ENCODE data around the gene CD84. TPM values are rescaled to one million over a fixed set of nuclear protein-coding genes. Genes with fewer than 3 reads are reported as not detected.

Gene CD84
- total and polyA plus RNA-seq, 2 donors (not counting 1 experiment from before 2014, with no cell fraction given), result 19.8 to 63.9 TPM

DNA sequence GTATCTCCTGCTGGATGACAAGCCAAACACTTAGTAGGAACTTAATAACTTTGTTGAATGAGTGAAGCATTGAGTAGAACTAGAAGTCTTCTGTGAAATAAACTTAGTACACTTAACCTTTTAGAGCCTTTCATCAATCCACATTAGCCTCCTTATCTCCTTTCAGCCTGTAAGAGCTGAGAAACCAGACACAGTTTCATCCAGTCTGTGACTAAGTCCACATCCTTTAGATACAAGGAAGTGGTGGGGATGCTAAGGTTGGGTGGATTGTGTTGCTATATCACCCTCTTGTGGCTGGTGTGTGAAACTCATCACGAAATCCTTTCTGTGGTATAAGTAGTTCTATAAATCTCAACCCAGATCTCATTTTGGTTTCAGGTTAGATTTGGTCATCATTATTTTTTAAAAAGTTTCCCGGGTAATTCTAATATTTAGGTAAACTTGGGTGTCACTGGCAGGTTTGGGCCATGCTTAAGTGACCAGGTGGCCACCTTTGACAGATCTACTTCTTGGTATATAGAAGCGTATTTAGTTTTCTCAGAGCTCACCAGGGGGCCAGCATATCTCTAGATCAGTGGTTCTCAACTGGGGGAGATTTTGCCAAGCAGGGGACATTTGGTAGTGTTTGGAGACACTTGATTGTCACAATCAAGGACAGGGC, 27.8 kb upstream of the CD84 start:
- peaks cover 5% of the 10 kb centered on the region for H3K9me3 Mint-ChIP-seq (ENCODE audit: insufficient read depth)
- no peaks in the 10 kb centered on the region for H3K27me3 ChIP-seq (replicated peaks in 1 of 4; ENCODE audit: control extremely low read depth in 1 of 4, control insufficient read depth in 3 of 4, insufficient read depth in 4 of 4, low read length in 3 of 4)
- peak overlapping the region; percentile 54 for H3K4me3 Mint-ChIP-seq
- peak overlapping the region; percentile 13 to 68 for H3K27ac ChIP-seq (ENCODE audit: low read length in 2 of 2)
- ChIA-PET POLR2A (interaction anchor here (1.0 kb wide), 1 partner anchor 177 kb away, joined by 4 read pairs; no protein-coding TSS in a partner anchor), CTCF (interaction anchor here (0.7 to 10.6 kb wide), 51 partner anchors 10 to 297 kb away, joined by 3 to 233 read pairs (median 5); partner anchors contain the start of gene SLAMF6)
- peaks cover 4 to 11% (median 10%) of the 10 kb centered on the region in 3 donors for H3K9me3 ChIP-seq (ENCODE audit: control extremely low read depth in 1 of 3, control insufficient read depth in 2 of 3, insufficient read depth in 1 of 3, low read length in 2 of 3)
- intact Hi-C loops (cut with micrococcal nuclease), result loop anchor here (1.0 to 5.0 kb wide), 7 partner anchors 16 to 265 kb away; partner anchors contain the start of genes COPA and NCSTN
- DNase-seq (peak; percentile 88), ATAC-seq (ENCODE audit: low read depth) (peak; percentile 94)
- H3K27ac Mint-ChIP-seq, result peak overlapping the region; percentile 89
- H3K36me3 ChIP-seq (replicated peaks in 1 of 2; ENCODE audit: control extremely low read depth in 1 of 2, control insufficient read depth in 1 of 2, extremely low read depth in 1 of 2, insufficient read depth in 2 of 2, low read length in 1 of 2), result peaks cover 0 to 45% of the 10 kb centered on the region in 2 experiments
- H3K79me2 ChIP-seq (ENCODE audit: control insufficient read depth, insufficient read depth, low read length), result peaks cover 8% of the 10 kb centered on the region
- H3K4me1 ChIP-seq (ENCODE audit: control insufficient read depth in 2 of 2, insufficient read depth in 2 of 2, low read length in 2 of 2), result peaks cover 20 to 28% of the 10 kb centered on the region in 2 donors
- no peaks in the 10 kb centered on the region for H4K20me1 ChIP-seq (ENCODE audit: control insufficient read depth, insufficient read depth, low read length, poor library complexity, severe bottlenecking)
- peak overlapping the region; percentile 49 for H3K4me2 ChIP-seq (replicated peaks; ENCODE audit: low read depth, low read length, poor library complexity, severe bottlenecking)
- H3K9ac ChIP-seq (ENCODE audit: low read length), result no peak overlapping the region
- TF ChIP-seq, protein P1, sequence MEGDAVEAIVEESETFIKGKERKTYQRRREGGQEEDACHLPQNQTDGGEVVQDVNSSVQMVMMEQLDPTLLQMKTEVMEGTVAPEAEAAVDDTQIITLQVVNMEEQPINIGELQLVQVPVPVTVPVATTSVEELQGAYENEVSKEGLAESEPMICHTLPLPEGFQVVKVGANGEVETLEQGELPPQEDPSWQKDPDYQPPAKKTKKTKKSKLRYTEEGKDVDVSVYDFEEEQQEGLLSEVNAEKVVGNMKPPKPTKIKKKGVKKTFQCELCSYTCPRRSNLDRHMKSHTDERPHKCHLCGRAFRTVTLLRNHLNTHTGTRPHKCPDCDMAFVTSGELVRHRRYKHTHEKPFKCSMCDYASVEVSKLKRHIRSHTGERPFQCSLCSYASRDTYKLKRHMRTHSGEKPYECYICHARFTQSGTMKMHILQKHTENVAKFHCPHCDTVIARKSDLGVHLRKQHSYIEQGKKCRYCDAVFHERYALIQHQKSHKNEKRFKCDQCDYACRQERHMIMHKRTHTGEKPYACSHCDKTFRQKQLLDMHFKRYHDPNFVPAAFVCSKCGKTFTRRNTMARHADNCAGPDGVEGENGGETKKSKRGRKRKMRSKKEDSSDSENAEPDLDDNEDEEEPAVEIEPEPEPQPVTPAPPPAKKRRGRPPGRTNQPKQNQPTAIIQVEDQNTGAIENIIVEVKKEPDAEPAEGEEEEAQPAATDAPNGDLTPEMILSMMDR (IDR thresholded peaks at IDR 0.05), result peak; percentile 82
- TF ChIP-seq EZH2 (IDR thresholded peaks at IDR 0.05; ENCODE audit: borderline replicate concordance, insufficient read depth, low read depth, low read length, poor library complexity, severe bottlenecking), result no peak
- 80% methylated on average over 1 of the region's 3 CpGs for WGBS (ENCODE audit: insufficient coverage)
- H3K4me1 Mint-ChIP-seq, result peaks cover 32% of the 10 kb centered on the region
- peak overlapping the region; percentile 58 for H2AFZ ChIP-seq (ENCODE audit: insufficient read depth, low read depth, low read length, poor library complexity, severe bottlenecking)
- no peak overlapping the region for H3K4me3 ChIP-seq (ENCODE audit: control extremely low read depth in 1 of 5, extremely low read depth in 1 of 5, insufficient read depth in 1 of 5, low read depth in 2 of 5, low read length in 4 of 5)
- H3K27me3 Mint-ChIP-seq, result no peaks in the 10 kb centered on the region

DNA sequence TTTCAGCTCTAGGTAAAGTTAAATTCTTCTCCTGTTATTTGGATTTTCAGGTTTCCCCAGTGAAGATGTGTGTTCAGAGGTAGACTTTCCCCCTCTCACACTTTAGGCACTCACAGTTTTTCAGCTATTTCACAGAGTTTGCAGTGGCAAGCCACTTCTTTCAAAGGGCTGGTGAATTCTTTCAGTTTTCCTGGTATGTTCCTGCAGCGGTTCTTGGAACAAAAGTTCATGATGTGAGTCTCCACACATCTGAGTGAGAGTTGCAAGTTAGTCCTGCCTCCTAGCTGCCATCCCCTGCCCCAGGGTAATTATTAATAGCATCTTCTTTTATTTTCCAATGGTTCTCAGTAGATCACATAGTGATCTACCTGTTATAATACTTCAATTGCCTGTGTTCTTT, 27.3 kb upstream of the CD84 start:
- no peak for DNase-seq
- H3K36me3 ChIP-seq (replicated peaks in 1 of 2; ENCODE audit: control extremely low read depth in 1 of 2, control insufficient read depth in 1 of 2, extremely low read depth in 1 of 2, insufficient read depth in 2 of 2, low read length in 1 of 2), result peaks cover 0 to 40% of the 10 kb centered on the region in 2 experiments
- peaks cover 8% of the 10 kb centered on the region for H3K79me2 ChIP-seq (ENCODE audit: control insufficient read depth, insufficient read depth, low read length)
- H2AFZ ChIP-seq (ENCODE audit: insufficient read depth, low read depth, low read length, poor library complexity, severe bottlenecking), result peak overlapping the region; percentile 58
- H3K9me3 ChIP-seq (ENCODE audit: control extremely low read depth in 1 of 3, control insufficient read depth in 2 of 3, insufficient read depth in 1 of 3, low read length in 2 of 3), result peaks cover 4 to 12% (median 11%) of the 10 kb centered on the region in 3 donors
- peaks cover 9% of the 10 kb centered on the region for H3K9me3 Mint-ChIP-seq (ENCODE audit: insufficient read depth)
- POLR2A ChIA-PET, result interaction anchor here (1.0 to 1.1 kb wide), 2 partner anchors 174 to 177 kb away, joined by 3 to 4 read pairs; no protein-coding TSS in a partner anchor
- H3K4me1 Mint-ChIP-seq, result peaks cover 32% of the 10 kb centered on the region
- TF ChIP-seq, protein P1 (IDR thresholded peaks at IDR 0.05), result no peak
- TF ChIP-seq EZH2 (IDR thresholded peaks at IDR 0.05; ENCODE audit: borderline replicate concordance, insufficient read depth, low read depth, low read length, poor library complexity, severe bottlenecking), result no peak
- CTCF ChIA-PET, result interaction anchor here (0.7 to 10.6 kb wide), 50 partner anchors 9 to 296 kb away, joined by 3 to 233 read pairs (median 5); partner anchors contain the start of gene SLAMF6
- peaks cover 20 to 28% of the 10 kb centered on the region in 2 donors for H3K4me1 ChIP-seq (ENCODE audit: control insufficient read depth in 2 of 2, insufficient read depth in 2 of 2, low read length in 2 of 2)
- H3K4me2 ChIP-seq (replicated peaks; ENCODE audit: low read depth, low read length, poor library complexity, severe bottlenecking), result peak overlapping the region; percentile 49
- intact Hi-C loops (cut with micrococcal nuclease), result loop anchor here (1.0 to 5.0 kb wide), 7 partner anchors 16 to 264 kb away; partner anchors contain the start of genes COPA and NCSTN
- no peak overlapping the region for H3K9ac ChIP-seq (ENCODE audit: low read length)
- H3K27me3 Mint-ChIP-seq, result no peaks in the 10 kb centered on the region
- H3K27me3 ChIP-seq (replicated peaks in 1 of 4; ENCODE audit: control extremely low read depth in 1 of 4, control insufficient read depth in 3 of 4, insufficient read depth in 4 of 4, low read length in 3 of 4), result no peaks in the 10 kb centered on the region
- H3K4me3 ChIP-seq (ENCODE audit: control extremely low read depth in 1 of 5, extremely low read depth in 1 of 5, insufficient read depth in 1 of 5, low read depth in 2 of 5, low read length in 4 of 5), result no peak overlapping the region
- peak overlapping the region; percentile 13 to 68 for H3K27ac ChIP-seq (ENCODE audit: low read length in 2 of 2)
- peak overlapping the region; percentile 54 for H3K4me3 Mint-ChIP-seq
- peak overlapping the region; percentile 89 for H3K27ac Mint-ChIP-seq
- no peak for ATAC-seq (ENCODE audit: low read depth)
- 92% methylated on average over 1 of the region's 1 CpG for WGBS (ENCODE audit: insufficient coverage)
- H4K20me1 ChIP-seq (ENCODE audit: control insufficient read depth, insufficient read depth, low read length, poor library complexity, severe bottlenecking), result no peaks in the 10 kb centered on the region
